Neural cell (in vitro differentiated cells): ENCODE data around the gene ZNF775.

ENCODE experiments used
- EP300 ChIP-seq: fragments of 450-650 bp; conservative IDR thresholded peaks from 2 replicates; pipeline ENCODE4 v1.6.1; 2014; ENCODE audit warnings: antibody characterized with exemption, mild to moderate bottlenecking, moderate library complexity; ENCODE audit not compliant: poor library complexity, severe bottlenecking
- EZH2 ChIP-seq: fragments of 200-600, 300-800 bp; shearing (Covaris generic), sonication (generic); IDR thresholded peaks from 2 replicates; pipeline ENCODE4 v1.6.1; 2014; ENCODE audit warnings: antibody characterized with exemption, low read length, borderline replicate concordance, mild to moderate bottlenecking; ENCODE audit not compliant: insufficient read depth, poor library complexity, severe bottlenecking
- POLR2AphosphoS5 ChIP-seq: IDR thresholded peaks from 2 replicates; pipeline ENCODE4 v1.6.1; 2012
- RAD21 ChIP-seq: fragments of 450-650 bp; conservative IDR thresholded peaks from 2 replicates; pipeline ENCODE4 v1.6.1; 2014; ENCODE audit warnings: antibody characterized with exemption, mild to moderate bottlenecking, moderate library complexity
- TAF1 ChIP-seq: IDR thresholded peaks from 2 replicates; pipeline ENCODE4 v1.6.1; 2012; ENCODE audit warnings: low read depth
- TF ChIP-seq, protein P1 (sequence below): IDR thresholded peaks from 2 replicates; pipeline ENCODE4 v1.6.1; 2012; ENCODE audit warnings: borderline replicate concordance
- TF ChIP-seq, protein P2 (sequence below): fragments of 450-650 bp; IDR thresholded peaks from 2 replicates; pipeline ENCODE4 v1.5.1; 2014; ENCODE audit warnings: antibody characterized with exemption, mild to moderate bottlenecking, moderate library complexity; ENCODE audit not compliant: poor library complexity, severe bottlenecking

DNA sequence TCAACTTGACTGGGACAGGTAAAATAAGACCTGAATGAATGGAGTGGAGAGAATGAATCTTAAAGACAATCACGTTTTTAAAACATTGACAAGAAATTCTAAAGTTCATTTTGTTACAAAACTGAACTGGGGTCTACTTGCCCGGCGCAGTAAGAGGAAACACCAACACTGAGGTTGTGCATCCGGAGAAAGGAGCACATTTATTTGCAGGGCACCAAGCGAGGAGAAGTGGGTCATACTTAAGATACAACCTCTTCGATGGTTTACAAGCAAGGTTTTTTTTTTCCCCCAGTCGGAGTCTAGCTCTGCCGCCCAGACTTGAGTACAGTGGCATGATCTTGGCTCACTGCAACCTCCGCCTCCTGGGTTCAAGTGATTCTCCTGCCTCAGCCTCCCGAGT lies 13.9 kb upstream of the ZNF775 start:
- TF ChIP-seq, protein P1, sequence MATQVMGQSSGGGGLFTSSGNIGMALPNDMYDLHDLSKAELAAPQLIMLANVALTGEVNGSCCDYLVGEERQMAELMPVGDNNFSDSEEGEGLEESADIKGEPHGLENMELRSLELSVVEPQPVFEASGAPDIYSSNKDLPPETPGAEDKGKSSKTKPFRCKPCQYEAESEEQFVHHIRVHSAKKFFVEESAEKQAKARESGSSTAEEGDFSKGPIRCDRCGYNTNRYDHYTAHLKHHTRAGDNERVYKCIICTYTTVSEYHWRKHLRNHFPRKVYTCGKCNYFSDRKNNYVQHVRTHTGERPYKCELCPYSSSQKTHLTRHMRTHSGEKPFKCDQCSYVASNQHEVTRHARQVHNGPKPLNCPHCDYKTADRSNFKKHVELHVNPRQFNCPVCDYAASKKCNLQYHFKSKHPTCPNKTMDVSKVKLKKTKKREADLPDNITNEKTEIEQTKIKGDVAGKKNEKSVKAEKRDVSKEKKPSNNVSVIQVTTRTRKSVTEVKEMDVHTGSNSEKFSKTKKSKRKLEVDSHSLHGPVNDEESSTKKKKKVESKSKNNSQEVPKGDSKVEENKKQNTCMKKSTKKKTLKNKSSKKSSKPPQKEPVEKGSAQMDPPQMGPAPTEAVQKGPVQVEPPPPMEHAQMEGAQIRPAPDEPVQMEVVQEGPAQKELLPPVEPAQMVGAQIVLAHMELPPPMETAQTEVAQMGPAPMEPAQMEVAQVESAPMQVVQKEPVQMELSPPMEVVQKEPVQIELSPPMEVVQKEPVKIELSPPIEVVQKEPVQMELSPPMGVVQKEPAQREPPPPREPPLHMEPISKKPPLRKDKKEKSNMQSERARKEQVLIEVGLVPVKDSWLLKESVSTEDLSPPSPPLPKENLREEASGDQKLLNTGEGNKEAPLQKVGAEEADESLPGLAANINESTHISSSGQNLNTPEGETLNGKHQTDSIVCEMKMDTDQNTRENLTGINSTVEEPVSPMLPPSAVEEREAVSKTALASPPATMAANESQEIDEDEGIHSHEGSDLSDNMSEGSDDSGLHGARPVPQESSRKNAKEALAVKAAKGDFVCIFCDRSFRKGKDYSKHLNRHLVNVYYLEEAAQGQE = no peak
- TF ChIP-seq, protein P2, sequence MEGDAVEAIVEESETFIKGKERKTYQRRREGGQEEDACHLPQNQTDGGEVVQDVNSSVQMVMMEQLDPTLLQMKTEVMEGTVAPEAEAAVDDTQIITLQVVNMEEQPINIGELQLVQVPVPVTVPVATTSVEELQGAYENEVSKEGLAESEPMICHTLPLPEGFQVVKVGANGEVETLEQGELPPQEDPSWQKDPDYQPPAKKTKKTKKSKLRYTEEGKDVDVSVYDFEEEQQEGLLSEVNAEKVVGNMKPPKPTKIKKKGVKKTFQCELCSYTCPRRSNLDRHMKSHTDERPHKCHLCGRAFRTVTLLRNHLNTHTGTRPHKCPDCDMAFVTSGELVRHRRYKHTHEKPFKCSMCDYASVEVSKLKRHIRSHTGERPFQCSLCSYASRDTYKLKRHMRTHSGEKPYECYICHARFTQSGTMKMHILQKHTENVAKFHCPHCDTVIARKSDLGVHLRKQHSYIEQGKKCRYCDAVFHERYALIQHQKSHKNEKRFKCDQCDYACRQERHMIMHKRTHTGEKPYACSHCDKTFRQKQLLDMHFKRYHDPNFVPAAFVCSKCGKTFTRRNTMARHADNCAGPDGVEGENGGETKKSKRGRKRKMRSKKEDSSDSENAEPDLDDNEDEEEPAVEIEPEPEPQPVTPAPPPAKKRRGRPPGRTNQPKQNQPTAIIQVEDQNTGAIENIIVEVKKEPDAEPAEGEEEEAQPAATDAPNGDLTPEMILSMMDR = no peak
- TF ChIP-seq POLR2AphosphoS5 = no peak
- TF ChIP-seq EZH2 = no peak
- no peak for TF ChIP-seq RAD21
- no peak for TF ChIP-seq EP300
- TF ChIP-seq TAF1 = no peak
